HG03354 (cell line): ENCODE data around the gene HNRNPA1L2.
"Not testable (repeated sequence)": the region's sequence is repeated elsewhere in the genome, so short reads cannot be mapped to it uniquely, and the experiment has no call there.

ENCODE experiments used
- ATAC-seq: cut with Tn5 transposase; IDR thresholded peaks from one replicate; pipeline ENCODE4 v1.9.1; 2021; ENCODE audit warnings: mild to moderate bottlenecking; ENCODE audit not compliant: unreplicated experiment, poor library complexity, severe bottlenecking

The HNRNPA1L2 gene

GRCh38 chr13:52638666-52639328 is 3.4 kb upstream of the HNRNPA1L2 start:
- ATAC-seq, result no peak

GRCh38 chr13:52644108-52644507 is 1.9 kb downstream of the HNRNPA1L2 start:
- ATAC-seq, result no peak

GRCh38 chr13:52646967-52647366 is 4.7 kb downstream of the HNRNPA1L2 start:
- no peak for ATAC-seq

GRCh38 chr13:52650731-52651130 is 8.5 kb downstream of the HNRNPA1L2 start:
- ATAC-seq, result no peak

GRCh38 chr13:52651897-52652195 is 9.6 kb downstream of the HNRNPA1L2 start:
- peak; percentile 24 for ATAC-seq

GRCh38 chr13:52652196-52652979 is 10.2 kb downstream of the HNRNPA1L2 start, which contains the start of gene SUGT1:
TSS of gene SUGT1 (plus strand) at chr13:52652836. CDS start at chr13:52652921, 85 bp downstream.
- ATAC-seq, result peak; percentile 93

- ATAC-seq, result peak; percentile 44
Observed at GRCh38 chr13:52652980-52653303, 10.7 kb downstream of the HNRNPA1L2 start.

GRCh38 chr13:52659340-52659739 is 17.1 kb downstream of the HNRNPA1L2 start:
- ATAC-seq, result no peak

GRCh38 chr13:52664272-52664671 is 22.0 kb downstream of the HNRNPA1L2 start:
- no peak for ATAC-seq

- ATAC-seq, result peak; percentile 65
Observed at GRCh38 chr13:52665325-52665724, 23.1 kb downstream of the HNRNPA1L2 start.

GRCh38 chr13:52669677-52670076 is 27.4 kb downstream of the HNRNPA1L2 start:
- ATAC-seq, result no peak

GRCh38 chr13:52670726-52671125 is 28.5 kb downstream of the HNRNPA1L2 start:
- no peak for ATAC-seq

GRCh38 chr13:52673465-52673864 is 31.2 kb downstream of the HNRNPA1L2 start:
- no peak for ATAC-seq

GRCh38 chr13:52677823-52678222 is 35.6 kb downstream of the HNRNPA1L2 start:
- ATAC-seq, result no peak

- not testable (repeated sequence) for ATAC-seq
Observed at GRCh38 chr13:52685806-52686205, 43.6 kb downstream of the HNRNPA1L2 start.

GRCh38 chr13:52686376-52686775 is 44.1 kb downstream of the HNRNPA1L2 start:
- no peak for ATAC-seq
